ENCODE measurements around the gene VEGFA. TPM values are rescaled to one million over a fixed set of nuclear protein-coding genes. Genes with fewer than 3 reads are reported as not detected.

VEGFA gene
- total and polyA plus RNA-seq, 2 of the 8 experiments (the other 6 are each of a cell fraction or from before 2014, with no cell fraction given): 42.2 to 58.5 TPM

DNA sequence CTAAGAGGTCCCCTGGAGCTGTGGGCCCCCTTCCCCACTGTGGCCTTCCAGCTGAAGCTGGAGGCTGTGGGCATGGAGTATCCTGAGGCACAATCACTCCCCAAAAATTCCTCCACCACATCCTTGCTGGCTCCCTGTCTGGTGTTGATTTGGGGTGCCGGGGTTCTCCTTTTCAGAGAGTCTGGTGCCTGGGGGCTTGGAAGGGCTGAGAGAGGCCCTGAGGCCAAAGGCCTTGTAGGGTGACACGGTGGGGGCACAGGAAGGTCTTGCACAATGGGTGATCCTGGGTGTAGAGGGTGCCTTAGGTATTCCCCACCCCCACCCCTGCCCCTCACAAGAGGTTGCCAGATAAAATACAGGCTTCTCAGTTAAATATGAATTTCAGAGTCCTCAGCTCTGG is 33.2 kb upstream of the VEGFA start:
- Histone ChIP-seq H4K91ac (replicated peaks; ENCODE audit: insufficient read length, low read length) (no peak overlapping the region), H3K4me1 (replicated peaks in 1 of 4; ENCODE audit: control insufficient read depth in 3 of 4, insufficient read depth in 4 of 4, low read length in 3 of 4) (peaks cover 0 to 19% (median under 1%) of the 10 kb centered on the region in 4 experiments; a peak in 3 of 7 replicates), H2BK5ac (ENCODE audit: low read depth, low read length) (no peak overlapping the region), H2BK20ac (ENCODE audit: low read length) (no peak overlapping the region), H3K18ac (ENCODE audit: extremely low read depth, low read length) (no peak overlapping the region), H2AFZ (ENCODE audit: low read length) (no peak overlapping the region), H4K20me1 (replicated peaks in 1 of 2; ENCODE audit: control insufficient read depth in 1 of 2, insufficient read depth in 2 of 2, low read length in 2 of 2) (peaks cover 0 to 3% of the 10 kb centered on the region in 2 experiments), H4K8ac (ENCODE audit: extremely low read depth, insufficient read depth, low read length) (no peak overlapping the region; the same call in 1 of the 2 replicates), H2AK5ac (ENCODE audit: low read depth, low read length) (no peak overlapping the region), H3K4me3 (ENCODE audit: extremely low read depth in 1 of 4, insufficient read depth in 2 of 4, low read depth in 3 of 4, low read length in 4 of 4) (no peak overlapping the region), H3K4ac (replicated peaks; ENCODE audit: insufficient read length, low read depth, low read length) (no peak overlapping the region), H2BK12ac (ENCODE audit: low read depth, low read length) (no peak overlapping the region), H3K9ac (replicated peaks in 1 of 4; ENCODE audit: extremely low read depth in 1 of 4, low read depth in 3 of 4, low read length in 3 of 4) (no peak overlapping the region), H3K4me2 (ENCODE audit: insufficient read depth in 1 of 2, low read depth in 2 of 2, low read length in 2 of 2) (no peak overlapping the region), H2BK15ac (ENCODE audit: low read length) (0 out of 2 replicates have a peak overlapping the region, but pooled peaks have one; percentile 8), H3K27ac (ENCODE audit: low read depth, low read length) (no peak overlapping the region), H3K36me3 (ENCODE audit: control insufficient read depth in 2 of 4, insufficient read depth in 4 of 4, low read length in 3 of 4) (no peaks in the 10 kb centered on the region), H3K23ac (ENCODE audit: insufficient read length) (no peak overlapping the region), H3K14ac (ENCODE audit: insufficient read length) (no peak overlapping the region), H4K5ac (ENCODE audit: insufficient read length, low read depth, low read length) (no peak overlapping the region), H3K23me2 (ENCODE audit: low read depth, low read length) (peaks cover 7% of the 10 kb centered on the region; the same call in 1 of the 2 replicates), H3K9me3 (ENCODE audit: insufficient read depth in 2 of 2, low read depth in 1 of 2, low read length in 1 of 2) (no peaks in the 10 kb centered on the region), H3K79me1 (ENCODE audit: low read depth, low read length) (no peaks in the 10 kb centered on the region), H2BK120ac (replicated peaks; ENCODE audit: low read depth, low read length) (no peak overlapping the region), H3K56ac (replicated peaks; ENCODE audit: insufficient read length, low read depth, low read length) (no peak overlapping the region), H3K79me2 (ENCODE audit: control insufficient read depth in 1 of 2, insufficient read depth in 2 of 2, low read length in 2 of 2) (no peaks in the 10 kb centered on the region), H3K27me3 (replicated peaks in 1 of 4; ENCODE audit: control insufficient read depth in 3 of 4, extremely low read depth in 1 of 4, insufficient read depth in 3 of 4, low read length in 3 of 4) (no peaks in the 10 kb centered on the region)
- DNase-seq (ENCODE audit: low read depth in 1 of 2, low spot score in 2 of 2) (no peak), FAIRE-seq (no peak)
- CTCF ChIA-PET (ENCODE audit: partially characterized antibody): interaction anchor here (0.8 to 5.1 kb wide), 6 partner anchors 12 to 69 kb away, joined by 3 to 31 read pairs (median 6); no protein-coding TSS in a partner anchor
- TF ChIP-seq SRF (IDR thresholded peaks at IDR 0.05; ENCODE audit: low read depth, low read length) (no peak), RXRA (IDR thresholded peaks at IDR 0.05; ENCODE audit: insufficient read depth, low read depth, low read length) (no peak), SIRT6 (IDR thresholded peaks at IDR 0.05; ENCODE audit: low read length) (no peak), BCL11A (IDR thresholded peaks at IDR 0.05; ENCODE audit: low read depth in 2 of 2, low read length in 2 of 2) (no peak), CTBP2 (IDR thresholded peaks at IDR 0.05; ENCODE audit: borderline replicate concordance, insufficient read depth, insufficient read length, low read length) (no peak), HDAC2 (IDR thresholded peaks at IDR 0.05; ENCODE audit: borderline replicate concordance in 1 of 2, low read depth in 2 of 2, low read length in 2 of 2) (no peak), SIN3A (conservative IDR thresholded peaks at IDR 0.05 in 1 of 2, IDR thresholded peaks at IDR 0.05 in 1 of 2; ENCODE audit: low read depth in 1 of 2, low read length in 2 of 2) (no peak), TCF12 (IDR thresholded peaks at IDR 0.05; ENCODE audit: low read depth, low read length) (no peak), PHF8 (conservative IDR thresholded peaks at IDR 0.05; ENCODE audit: low read depth, low read length) (no peak), YY1 (IDR thresholded peaks at IDR 0.05; ENCODE audit: low read depth, low read length) (no peak), SAP30 (IDR thresholded peaks at IDR 0.05; ENCODE audit: insufficient read depth, insufficient replicate concordance, low read length) (no peak)
- TF ChIP-seq, protein P1, sequence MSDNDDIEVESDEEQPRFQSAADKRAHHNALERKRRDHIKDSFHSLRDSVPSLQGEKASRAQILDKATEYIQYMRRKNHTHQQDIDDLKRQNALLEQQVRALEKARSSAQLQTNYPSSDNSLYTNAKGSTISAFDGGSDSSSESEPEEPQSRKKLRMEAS (IDR thresholded peaks at IDR 0.05): no peak
- WGBS, 2 experiments (ENCODE audit: extremely low coverage in 1 of 2, insufficient coverage in 1 of 2, insufficient read length in 1 of 2, insufficient replicate concordance in 2 of 2, low coverage in 1 of 2, low lambda C conversion rate in 2 of 2, missing lambda C conversion rate in 1 of 2): 82% methylated on average over 2 of the region's 2 CpGs; no CpG with 5 or more reads in 1 of the 2 experiments
- POLR2A ChIA-PET (ENCODE audit: partially characterized antibody): interaction anchor here (1.1 kb wide), 2 partner anchors 10 to 61 kb away, joined by 3 read pairs; no protein-coding TSS in a partner anchor
